B cell (primary cell): Measurements from ENCODE around the gene ZPLD1. TPM values are rescaled to one million over a fixed set of nuclear protein-coding genes. Genes with fewer than 3 reads are reported as not detected.

Experiments used
- ATAC-seq: fragments of 200-7000 bp; cut with Tn5 transposase; one replicate; pipeline ENCODE4 v1.10.0; 2021; ENCODE audit warnings: low read depth, mild to moderate bottlenecking, moderate number of reproducible peaks, moderate library complexity
- CTCF ChIA-PET: fragments of 350-600 bp; sonication (Branson Sonifier 250); formaldehyde crosslinking; loops from one replicate; lab custom pipeline; 2021; ENCODE audit warnings: antibody characterized with exemption, inconsistent platforms; lab: Charles Lee
- POLR2A ChIA-PET: fragments of 350-600 bp; sonication (Branson Sonifier 250); formaldehyde crosslinking; loops from one replicate; lab custom pipeline; 2021; ENCODE audit warnings: antibody characterized with exemption; lab: Charles Lee
- DNase-seq: peaks from one replicate; pipeline ENCODE4 v3.0.0; 2013
- H2AFZ ChIP-seq: 2 replicates; pipeline ENCODE4 v1.6.1; 2012; ENCODE audit warnings: mild to moderate bottlenecking, low read depth, low read length; ENCODE audit not compliant: insufficient read depth, poor library complexity, severe bottlenecking
- H3K27ac ChIP-seq, 2 donors: 1 replicate in 1 of 2; 2 replicates in 1 of 2; pipeline ENCODE4 v1.5.1; 2012 to 2013; ENCODE audit warnings: low read length in 2 of 2, mild to moderate bottlenecking in 2 of 2, moderate library complexity in 1 of 2
- H3K27me3 ChIP-seq, 4 experiments: fragments of 200-600 bp in 1 of 4; sonication (generic) in 1 of 4; replicated peaks in 1 of 4; 1 replicate in 2 of 4; 2 replicates in 2 of 4; pipeline versions ENCODE4 v1.6.1 to v1.7.0; 2013 to 2016; ENCODE audit warnings: low read length in 3 of 4, mild to moderate bottlenecking in 2 of 4, mixed read lengths in 1 of 4, moderate library complexity in 1 of 4; ENCODE audit not compliant: insufficient read depth in 4 of 4, control insufficient read depth in 3 of 4; ENCODE audit errors: control extremely low read depth in 1 of 4
- H3K36me3 ChIP-seq, 2 experiments: replicated peaks in 1 of 2; 1 replicate in 1 of 2; 2 replicates in 1 of 2; pipeline versions ENCODE4 v1.6.1 to v1.7.1; 2013; ENCODE audit warnings: low read length in 1 of 2; ENCODE audit not compliant: insufficient read depth in 2 of 2, control insufficient read depth in 1 of 2; ENCODE audit errors: control extremely low read depth in 1 of 2, extremely low read depth in 1 of 2
- H3K4me1 ChIP-seq, 2 donors: fragments of 200-600 bp in 1 of 2; sonication (generic) in 1 of 2; 1 replicate in 1 of 2; 2 replicates in 1 of 2; pipeline versions ENCODE4 v1.5.1 to v1.6.1; 2013 to 2017; ENCODE audit warnings: low read length in 2 of 2; ENCODE audit not compliant: control insufficient read depth in 2 of 2, insufficient read depth in 2 of 2
- H3K4me2 ChIP-seq: replicated peaks from 2 replicates; pipeline ENCODE3; 2012; ENCODE audit warnings: mild to moderate bottlenecking, low read depth, low read length; ENCODE audit not compliant: poor library complexity, severe bottlenecking
- H3K4me3 ChIP-seq, 5 experiments: fragments of 200-600 bp in 1 of 5; sonication (generic) in 1 of 5; 1 replicate in 3 of 5; 2 replicates in 2 of 5; pipeline versions ENCODE4 v1.5.1 to v1.7.0; 2011 to 2016; ENCODE audit warnings: low read length in 4 of 5, mild to moderate bottlenecking in 4 of 5, low read depth in 2 of 5, control low read depth in 1 of 5, moderate library complexity in 1 of 5; ENCODE audit not compliant: insufficient read depth in 1 of 5; ENCODE audit errors: control extremely low read depth in 1 of 5, extremely low read depth in 1 of 5
- H3K79me2 ChIP-seq: fragments of 200-600 bp; sonication (generic); one replicate; pipeline ENCODE4 v1.6.0; 2016; ENCODE audit warnings: low read length; ENCODE audit not compliant: control insufficient read depth, insufficient read depth
- H3K9ac ChIP-seq: fragments of 200-600 bp; sonication (generic); 2 replicates; pipeline ENCODE4 v1.6.1; 2017; ENCODE audit warnings: mild to moderate bottlenecking, low read length, moderate library complexity
- H3K9me3 ChIP-seq, 3 donors: one replicate each; pipeline versions ENCODE4 v1.6.1 to v1.7.1; 2013; ENCODE audit warnings: low read length in 2 of 3; ENCODE audit not compliant: control insufficient read depth in 2 of 3, insufficient read depth in 1 of 3; ENCODE audit errors: control extremely low read depth in 1 of 3
- H4K20me1 ChIP-seq: 2 replicates; pipeline ENCODE4 v1.6.0; 2012; ENCODE audit warnings: mild to moderate bottlenecking, low read length; ENCODE audit not compliant: insufficient read depth, control insufficient read depth, poor library complexity, severe bottlenecking
- H3K27ac Mint-ChIP-seq: one replicate; pipeline ENCODE4 v1.8.0; 2021; ENCODE audit warnings: mixed read lengths
- H3K27me3 Mint-ChIP-seq: one replicate; pipeline ENCODE4 v1.8.0; 2021; ENCODE audit warnings: mixed read lengths
- H3K4me1 Mint-ChIP-seq: one replicate; pipeline ENCODE4 v1.8.0; 2021; ENCODE audit warnings: mixed read lengths
- H3K4me3 Mint-ChIP-seq: one replicate; pipeline ENCODE4 v1.8.0; 2021; ENCODE audit warnings: mixed read lengths
- H3K9me3 Mint-ChIP-seq: one replicate; pipeline ENCODE4 v1.8.0; 2022; ENCODE audit warnings: mixed read lengths; ENCODE audit not compliant: insufficient read depth
- CTCF ChIP-seq: fragments of 200-600 bp; IDR thresholded peaks from one replicate; pipeline ENCODE4 v1.8.0; 2022; ENCODE audit warnings: antibody characterized with exemption, mild to moderate bottlenecking
- EZH2 ChIP-seq: IDR thresholded peaks from 2 replicates; pipeline ENCODE4 v1.6.1; 2012; ENCODE audit warnings: borderline replicate concordance, low read depth, mild to moderate bottlenecking, moderate library complexity, low read length; ENCODE audit not compliant: insufficient read depth, poor library complexity, severe bottlenecking
- WGBS: methylation state at CpG from one replicate; pipeline ENCODE4 v1.1.5; 2013; ENCODE audit warnings: missing lambda C conversion rate; ENCODE audit not compliant: insufficient coverage; 5-methylcytosine and 5-hydroxymethylcytosine counted together
- intact Hi-C: fragments of 100-400 bp; cut with micrococcal nuclease; formaldehyde crosslinking; loops from one replicate; pipeline ENCODE4 v1.10.0; 2022
- polyA plus RNA-seq: library from polyadenylated mRNA; depleted of rRNA; stranded (reverse); fragments of >200 nt; gene quantifications from 2 replicates; pipeline ENCODE4 v1.2.3, GENCODE V29; 2012
- total RNA-seq, 2 donors: library from RNA; stranded (reverse); fragments of 120-200 nt in 1 of 2; gene quantifications; 1 replicate in 1 of 2; 2 replicates in 1 of 2; pipeline versions ENCODE4 v1.2.3 to v1.2.4, GENCODE V29; 2013 to 2022

Gene ZPLD1
- total and polyA plus RNA-seq, 2 donors (not counting 1 experiment from before 2014, with no cell fraction given) = not detected

- Mint-ChIP-seq H3K9me3 (no peaks in the 10 kb centered on the region), H3K27ac (no peak overlapping the region), H3K4me3 (no peak overlapping the region), H3K4me1 (no peaks in the 10 kb centered on the region), H3K27me3 (peaks cover 9% of the 10 kb centered on the region)
- Histone ChIP-seq H2AFZ (no peak overlapping the region), H3K36me3 (no peaks in the 10 kb centered on the region), H3K9me3 (no peaks in the 10 kb centered on the region), H4K20me1 (no peaks in the 10 kb centered on the region), H3K27me3 (no peaks in the 10 kb centered on the region), H3K27ac (no peak overlapping the region), H3K79me2 (no peaks in the 10 kb centered on the region), H3K4me2 (no peak overlapping the region), H3K4me3 (no peak overlapping the region), H3K9ac (no peak overlapping the region), H3K4me1 (no peaks in the 10 kb centered on the region)
- ATAC-seq (no peak), DNase-seq (no peak)
- CTCF ChIA-PET = no interaction called here
- WGBS = no CpG with 5 or more reads among the region's 4 CpGs
- POLR2A ChIA-PET = no interaction called here
- no peak for TF ChIP-seq EZH2
- TF ChIP-seq CTCF = no peak
- intact Hi-C loops = no loop called here
These were observed 41.4 kb downstream of the ZPLD1 start for GRCh38 chr3:102476198-102476597.

GRCh38 chr3:102478160-102478559 is 43.3 kb downstream of the ZPLD1 start:
- TF ChIP-seq CTCF (no peak), EZH2 (no peak)
- Histone ChIP-seq H3K9me3 (no peaks in the 10 kb centered on the region), H3K9ac (no peak overlapping the region), H3K4me1 (no peaks in the 10 kb centered on the region), H3K4me3 (no peak overlapping the region), H3K4me2 (no peak overlapping the region), H3K36me3 (no peaks in the 10 kb centered on the region), H3K27me3 (no peaks in the 10 kb centered on the region), H4K20me1 (no peaks in the 10 kb centered on the region), H2AFZ (no peak overlapping the region), H3K27ac (no peak overlapping the region), H3K79me2 (no peaks in the 10 kb centered on the region)
- ATAC-seq (no peak), DNase-seq (no peak)
- no peaks in the 10 kb centered on the region for H3K9me3 Mint-ChIP-seq
- peaks cover 8% of the 10 kb centered on the region for H3K27me3 Mint-ChIP-seq
- intact Hi-C loops = no loop called here
- no peak overlapping the region for H3K27ac Mint-ChIP-seq
- ChIA-PET CTCF (no interaction called here), POLR2A (no interaction called here)
- H3K4me1 Mint-ChIP-seq = no peaks in the 10 kb centered on the region
- whole genome bisulfite sequencing = no CpG with 5 or more reads among the region's 1 CpG
- H3K4me3 Mint-ChIP-seq = no peak overlapping the region
